ENCODE data around the gene EGR4. TPM values are rescaled to one million over a fixed set of nuclear protein-coding genes. Genes with fewer than 3 reads are reported as not detected.

EGR4 gene
- total and polyA plus RNA-seq, 4 donors: 0.02 TPM; not detected in 3

DNA sequence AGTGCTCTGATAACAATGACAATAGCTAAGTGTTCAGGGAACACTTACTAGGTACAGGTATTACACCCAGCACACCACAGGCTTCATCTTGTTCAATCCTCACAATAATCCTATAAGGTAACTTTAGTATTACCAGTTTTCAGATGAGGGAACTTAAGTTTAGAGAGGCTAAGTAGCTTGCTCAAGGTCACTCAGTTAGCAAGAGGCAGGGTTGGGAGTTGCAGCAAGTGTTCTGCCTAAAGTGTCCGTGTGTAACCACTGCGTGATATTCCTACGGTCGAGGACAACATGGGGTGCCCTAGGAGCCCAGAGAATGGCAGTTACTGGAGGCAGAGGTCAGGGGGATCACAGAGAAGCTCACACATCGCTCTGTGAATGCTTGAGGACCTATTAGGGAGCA is 30.2 kb upstream of the EGR4 start:
- Histone ChIP-seq H3K36me3 (ENCODE audit: control insufficient read depth in 4 of 4, insufficient read depth in 3 of 4, low read depth in 1 of 4, low read length in 3 of 4) (no peaks in the 10 kb centered on the region), H3K27me3 (ENCODE audit: control insufficient read depth in 4 of 4, insufficient read depth in 4 of 4, low read length in 3 of 4) (peaks cover 0 to 6% (median 2%) of the 10 kb centered on the region in 4 donors), H3K9ac (ENCODE audit: low read depth in 1 of 2, low read length in 2 of 2) (no peak overlapping the region), H3K4me1 (ENCODE audit: control insufficient read depth in 4 of 4, insufficient read depth in 4 of 4, low read length in 3 of 4) (no peaks in the 10 kb centered on the region), H3K4me3 (ENCODE audit: low read depth in 1 of 3, low read length in 3 of 3) (no peak overlapping the region), H3K27ac (ENCODE audit: low read depth in 1 of 2, low read length in 2 of 2) (no peak overlapping the region), H3K9me3 (ENCODE audit: control insufficient read depth in 4 of 4, low read length in 3 of 4) (no peaks in the 10 kb centered on the region)
- 62% methylated on average over 5 of the region's 5 CpGs for WGBS
- no peak for DNase-seq (ENCODE audit: low spot score)
- TF ChIP-seq YY1 (IDR thresholded peaks at IDR 0.05) (no peak), NR2F2 (IDR thresholded peaks at IDR 0.05) (no peak), RXRA (IDR thresholded peaks at IDR 0.05) (no peak), HNF4A (conservative IDR thresholded peaks at IDR 0.05) (no peak), SP1 (IDR thresholded peaks at IDR 0.05) (no peak), TAF1 (conservative IDR thresholded peaks at IDR 0.05) (no peak), FOXA1 (IDR thresholded peaks at IDR 0.05) (no peak), JUND (IDR thresholded peaks at IDR 0.05) (no peak), FOXA2 (IDR thresholded peaks at IDR 0.05) (no peak), EGR1 (IDR thresholded peaks at IDR 0.05; ENCODE audit: low read depth in 2 of 2) (no peak), RAD21 (IDR thresholded peaks at IDR 0.05) (no peak)
- TF ChIP-seq, protein P1, sequence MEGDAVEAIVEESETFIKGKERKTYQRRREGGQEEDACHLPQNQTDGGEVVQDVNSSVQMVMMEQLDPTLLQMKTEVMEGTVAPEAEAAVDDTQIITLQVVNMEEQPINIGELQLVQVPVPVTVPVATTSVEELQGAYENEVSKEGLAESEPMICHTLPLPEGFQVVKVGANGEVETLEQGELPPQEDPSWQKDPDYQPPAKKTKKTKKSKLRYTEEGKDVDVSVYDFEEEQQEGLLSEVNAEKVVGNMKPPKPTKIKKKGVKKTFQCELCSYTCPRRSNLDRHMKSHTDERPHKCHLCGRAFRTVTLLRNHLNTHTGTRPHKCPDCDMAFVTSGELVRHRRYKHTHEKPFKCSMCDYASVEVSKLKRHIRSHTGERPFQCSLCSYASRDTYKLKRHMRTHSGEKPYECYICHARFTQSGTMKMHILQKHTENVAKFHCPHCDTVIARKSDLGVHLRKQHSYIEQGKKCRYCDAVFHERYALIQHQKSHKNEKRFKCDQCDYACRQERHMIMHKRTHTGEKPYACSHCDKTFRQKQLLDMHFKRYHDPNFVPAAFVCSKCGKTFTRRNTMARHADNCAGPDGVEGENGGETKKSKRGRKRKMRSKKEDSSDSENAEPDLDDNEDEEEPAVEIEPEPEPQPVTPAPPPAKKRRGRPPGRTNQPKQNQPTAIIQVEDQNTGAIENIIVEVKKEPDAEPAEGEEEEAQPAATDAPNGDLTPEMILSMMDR (IDR thresholded peaks at IDR 0.05; ENCODE audit: low read depth, low read length, missing input control): no peak
- TF ChIP-seq, protein P2, sequence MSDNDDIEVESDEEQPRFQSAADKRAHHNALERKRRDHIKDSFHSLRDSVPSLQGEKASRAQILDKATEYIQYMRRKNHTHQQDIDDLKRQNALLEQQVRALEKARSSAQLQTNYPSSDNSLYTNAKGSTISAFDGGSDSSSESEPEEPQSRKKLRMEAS (IDR thresholded peaks at IDR 0.05): no peak
- TF ChIP-seq, protein P3, sequence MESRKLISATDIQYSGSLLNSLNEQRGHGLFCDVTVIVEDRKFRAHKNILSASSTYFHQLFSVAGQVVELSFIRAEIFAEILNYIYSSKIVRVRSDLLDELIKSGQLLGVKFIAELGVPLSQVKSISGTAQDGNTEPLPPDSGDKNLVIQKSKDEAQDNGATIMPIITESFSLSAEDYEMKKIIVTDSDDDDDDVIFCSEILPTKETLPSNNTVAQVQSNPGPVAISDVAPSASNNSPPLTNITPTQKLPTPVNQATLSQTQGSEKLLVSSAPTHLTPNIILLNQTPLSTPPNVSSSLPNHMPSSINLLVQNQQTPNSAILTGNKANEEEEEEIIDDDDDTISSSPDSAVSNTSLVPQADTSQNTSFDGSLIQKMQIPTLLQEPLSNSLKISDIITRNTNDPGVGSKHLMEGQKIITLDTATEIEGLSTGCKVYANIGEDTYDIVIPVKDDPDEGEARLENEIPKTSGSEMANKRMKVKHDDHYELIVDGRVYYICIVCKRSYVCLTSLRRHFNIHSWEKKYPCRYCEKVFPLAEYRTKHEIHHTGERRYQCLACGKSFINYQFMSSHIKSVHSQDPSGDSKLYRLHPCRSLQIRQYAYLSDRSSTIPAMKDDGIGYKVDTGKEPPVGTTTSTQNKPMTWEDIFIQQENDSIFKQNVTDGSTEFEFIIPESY (IDR thresholded peaks at IDR 0.05): no peak
- TF ChIP-seq, protein P4, sequence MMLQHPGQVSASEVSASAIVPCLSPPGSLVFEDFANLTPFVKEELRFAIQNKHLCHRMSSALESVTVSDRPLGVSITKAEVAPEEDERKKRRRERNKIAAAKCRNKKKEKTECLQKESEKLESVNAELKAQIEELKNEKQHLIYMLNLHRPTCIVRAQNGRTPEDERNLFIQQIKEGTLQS (IDR thresholded peaks at IDR 0.05): no peak
- TF ChIP-seq, protein P5, sequence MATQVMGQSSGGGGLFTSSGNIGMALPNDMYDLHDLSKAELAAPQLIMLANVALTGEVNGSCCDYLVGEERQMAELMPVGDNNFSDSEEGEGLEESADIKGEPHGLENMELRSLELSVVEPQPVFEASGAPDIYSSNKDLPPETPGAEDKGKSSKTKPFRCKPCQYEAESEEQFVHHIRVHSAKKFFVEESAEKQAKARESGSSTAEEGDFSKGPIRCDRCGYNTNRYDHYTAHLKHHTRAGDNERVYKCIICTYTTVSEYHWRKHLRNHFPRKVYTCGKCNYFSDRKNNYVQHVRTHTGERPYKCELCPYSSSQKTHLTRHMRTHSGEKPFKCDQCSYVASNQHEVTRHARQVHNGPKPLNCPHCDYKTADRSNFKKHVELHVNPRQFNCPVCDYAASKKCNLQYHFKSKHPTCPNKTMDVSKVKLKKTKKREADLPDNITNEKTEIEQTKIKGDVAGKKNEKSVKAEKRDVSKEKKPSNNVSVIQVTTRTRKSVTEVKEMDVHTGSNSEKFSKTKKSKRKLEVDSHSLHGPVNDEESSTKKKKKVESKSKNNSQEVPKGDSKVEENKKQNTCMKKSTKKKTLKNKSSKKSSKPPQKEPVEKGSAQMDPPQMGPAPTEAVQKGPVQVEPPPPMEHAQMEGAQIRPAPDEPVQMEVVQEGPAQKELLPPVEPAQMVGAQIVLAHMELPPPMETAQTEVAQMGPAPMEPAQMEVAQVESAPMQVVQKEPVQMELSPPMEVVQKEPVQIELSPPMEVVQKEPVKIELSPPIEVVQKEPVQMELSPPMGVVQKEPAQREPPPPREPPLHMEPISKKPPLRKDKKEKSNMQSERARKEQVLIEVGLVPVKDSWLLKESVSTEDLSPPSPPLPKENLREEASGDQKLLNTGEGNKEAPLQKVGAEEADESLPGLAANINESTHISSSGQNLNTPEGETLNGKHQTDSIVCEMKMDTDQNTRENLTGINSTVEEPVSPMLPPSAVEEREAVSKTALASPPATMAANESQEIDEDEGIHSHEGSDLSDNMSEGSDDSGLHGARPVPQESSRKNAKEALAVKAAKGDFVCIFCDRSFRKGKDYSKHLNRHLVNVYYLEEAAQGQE (IDR thresholded peaks at IDR 0.05): no peak

DNA sequence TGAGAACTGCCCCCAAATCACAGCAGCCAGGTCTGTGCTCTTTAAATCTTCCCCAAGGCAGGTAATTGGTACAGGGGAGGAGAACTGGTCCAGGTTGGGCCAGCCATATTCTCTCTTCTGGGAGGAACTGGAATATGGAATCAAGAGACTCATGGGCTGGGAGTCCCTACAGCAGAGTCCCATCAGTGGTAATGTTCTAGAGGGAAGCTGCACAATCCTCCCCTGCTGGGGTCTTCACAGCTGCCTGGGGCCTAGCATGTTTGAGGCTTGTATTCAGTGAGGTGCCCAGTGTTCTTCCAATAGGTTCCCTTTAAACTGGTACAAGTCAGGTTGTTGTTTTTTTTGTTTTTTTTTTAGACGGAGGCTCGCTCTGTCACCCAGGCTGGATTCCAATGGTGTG is 21.1 kb upstream of the EGR4 start:
- WGBS: 90% methylated on average over 2 of the region's 2 CpGs
- Histone ChIP-seq H3K27ac (ENCODE audit: low read depth in 1 of 2, low read length in 2 of 2) (no peak overlapping the region), H3K9me3 (ENCODE audit: control insufficient read depth in 4 of 4, low read length in 3 of 4) (no peaks in the 10 kb centered on the region), H3K27me3 (ENCODE audit: control insufficient read depth in 4 of 4, insufficient read depth in 4 of 4, low read length in 3 of 4) (peaks cover 0 to 3% (median 0%) of the 10 kb centered on the region in 4 donors), H3K4me1 (ENCODE audit: control insufficient read depth in 4 of 4, insufficient read depth in 4 of 4, low read length in 3 of 4) (no peaks in the 10 kb centered on the region), H3K9ac (ENCODE audit: low read depth in 1 of 2, low read length in 2 of 2) (no peak overlapping the region), H3K4me3 (ENCODE audit: low read depth in 1 of 3, low read length in 3 of 3) (no peak overlapping the region), H3K36me3 (ENCODE audit: control insufficient read depth in 4 of 4, insufficient read depth in 3 of 4, low read depth in 1 of 4, low read length in 3 of 4) (no peaks in the 10 kb centered on the region)
- DNase-seq (ENCODE audit: low spot score): no peak
- TF ChIP-seq EGR1 (IDR thresholded peaks at IDR 0.05; ENCODE audit: low read depth in 2 of 2) (no peak), HNF4G (IDR thresholded peaks at IDR 0.05) (no peak), FOXA2 (IDR thresholded peaks at IDR 0.05) (no peak)

Measured in liver (tissue), 9 donors.